Progenitor cell of endocrine pancreas (in vitro differentiated cells): Measurements from ENCODE around the gene KIF3B. TPM values are rescaled to one million over a fixed set of nuclear protein-coding genes. Genes with fewer than 3 reads are reported as not detected.
A peak's percentile ranks its signal among the peaks of the same experiment; 100 is the strongest.
"Not testable (repeated sequence)": the region's sequence is repeated elsewhere in the genome, so short reads cannot be mapped to it uniquely, and the experiment has no call there.

Source experiments
- DNase-seq: peaks from one replicate; pipeline ENCODE4 v3.0.0; 2021; ENCODE audit warnings: low spot score; ENCODE audit not compliant: unreplicated experiment
- H3K27ac Mint-ChIP-seq: 2 replicates; pipeline ENCODE4 v1.8.0; 2021; ENCODE audit warnings: mild to moderate bottlenecking, moderate library complexity, mixed read lengths
- H3K27me3 Mint-ChIP-seq: 2 replicates; pipeline ENCODE4 v1.8.0; 2021; ENCODE audit warnings: mixed read lengths
- H3K36me3 Mint-ChIP-seq: 2 replicates; pipeline ENCODE4 v1.8.0; 2022; ENCODE audit warnings: mixed read lengths; ENCODE audit not compliant: insufficient read depth
- H3K4me1 Mint-ChIP-seq: 2 replicates; pipeline ENCODE4 v1.8.0; 2021; ENCODE audit warnings: low read depth, mixed read lengths
- H3K4me3 Mint-ChIP-seq: 2 replicates; pipeline ENCODE4 v1.8.0; 2021; ENCODE audit warnings: low read depth, mild to moderate bottlenecking, moderate library complexity, mixed read lengths
- H3K9me3 Mint-ChIP-seq: 2 replicates; pipeline ENCODE4 v1.8.0; 2021; ENCODE audit warnings: low read depth, mixed read lengths
- CTCF ChIP-seq: fragments of 200-600 bp; sonication (generic); IDR thresholded peaks from one replicate; pipeline ENCODE4 v1.5.0; 2021; ENCODE audit warnings: antibody characterized with exemption, mild to moderate bottlenecking; ENCODE audit not compliant: unreplicated experiment
- total RNA-seq: library from RNA; stranded (reverse); gene quantifications from 2 replicates; pipeline ENCODE4 v1.2.1, GENCODE V29; 2021

Gene KIF3B
- total RNA-seq, 1 donor from 2014 or later = 61.6 TPM

GRCh38 chr20:32378461-32378860, 101.0 kb downstream of the KIF3B start:
- no peak for DNase-seq
- Mint-ChIP-seq H3K36me3 (peaks cover 22% of the 10 kb centered on the region), H3K4me1 (no peaks in the 10 kb centered on the region), H3K27me3 (no peaks in the 10 kb centered on the region), H3K9me3 (no peaks in the 10 kb centered on the region), H3K27ac (no peak overlapping the region), H3K4me3 (no peak overlapping the region)
- no peak for TF ChIP-seq CTCF

GRCh38 chr20:32380037-32380436, 102.6 kb downstream of the KIF3B start:
- not testable (repeated sequence) for H3K27ac Mint-ChIP-seq, H3K4me1 Mint-ChIP-seq, H3K27me3 Mint-ChIP-seq, H3K9me3 Mint-ChIP-seq, DNase-seq, H3K4me3 Mint-ChIP-seq
- H3K36me3 Mint-ChIP-seq = peaks cover 27% of the 10 kb centered on the region

GRCh38 chr20:32380745-32381144, 103.3 kb downstream of the KIF3B start:
- Mint-ChIP-seq H3K27ac (peak overlapping the region; percentile 64), H3K27me3 (no peaks in the 10 kb centered on the region), H3K9me3 (no peaks in the 10 kb centered on the region), H3K36me3 (peaks cover 27% of the 10 kb centered on the region), H3K4me3 (no peak overlapping the region), H3K4me1 (no peaks in the 10 kb centered on the region)
- no peak for DNase-seq
- TF ChIP-seq CTCF = no peak

GRCh38 chr20:32382102-32382950, 104.9 kb downstream of the KIF3B start:
- no peak for DNase-seq
- no peaks in the 10 kb centered on the region for H3K27me3 Mint-ChIP-seq
- no peaks in the 10 kb centered on the region for H3K9me3 Mint-ChIP-seq
- no peak overlapping the region for H3K4me3 Mint-ChIP-seq
- H3K27ac Mint-ChIP-seq = peak overlapping the region; percentile 27
- no peaks in the 10 kb centered on the region for H3K4me1 Mint-ChIP-seq
- TF ChIP-seq CTCF = no peak
- H3K36me3 Mint-ChIP-seq = peaks cover 22% of the 10 kb centered on the region

- not testable (repeated sequence) for H3K27me3 Mint-ChIP-seq, H3K27ac Mint-ChIP-seq, DNase-seq, H3K4me3 Mint-ChIP-seq, H3K4me1 Mint-ChIP-seq, H3K9me3 Mint-ChIP-seq
- peaks cover 20% of the 10 kb centered on the region for H3K36me3 Mint-ChIP-seq
Observed at GRCh38 chr20:32383441-32383840, 106.0 kb downstream of the KIF3B start.

Other genes starting within 250 kb of the KIF3B start
- gene HCK, start 225.4 kb upstream of the KIF3B start, total RNA-seq = not detected in 2 replicates
- 88.7 and 92.9 TPM in 2 replicates for gene TM9SF4, start 167.9 kb upstream of the KIF3B start, total RNA-seq
- gene PLAGL2, start 69.9 kb upstream of the KIF3B start, total RNA-seq = 57.1 and 59.3 TPM in 2 replicates
- 48.7 and 49.8 TPM in 2 replicates for gene POFUT1, start 69.8 kb upstream of the KIF3B start, total RNA-seq
- gene ASXL1, start 80.7 kb downstream of the KIF3B start, total RNA-seq = 189 and 201 TPM in 2 replicates